H1 (cell line): ENCODE results near the gene MKI67. TPM values are rescaled to one million over a fixed set of nuclear protein-coding genes. Genes with fewer than 3 reads are reported as not detected.

ENCODE experiments used
- CTCF ChIP-seq, 3 experiments: IDR thresholded peaks; 1 replicate in 2 of 3; 2 replicates in 1 of 3; pipeline versions ENCODE4 v1.5.1 to v1.6.1; 2011; ENCODE audit warnings: low read length in 3 of 3, mild to moderate bottlenecking in 3 of 3, inconsistent platforms in 2 of 3, low read depth in 1 of 3, moderate library complexity in 1 of 3; ENCODE audit not compliant: insufficient read depth in 1 of 3; ENCODE audit errors: control extremely low read depth in 1 of 3
- polyA plus RNA-seq, 7 experiments: library from polyadenylated mRNA; depleted of rRNA in 3 of 7; stranded (reverse) in 5 of 7; unstranded in 2 of 7; fragments of >200 nt in 5 of 7; fragments of 200-250 nt in 2 of 7; gene quantifications; 1 replicate in 5 of 7; 2 replicates in 1 of 7; 4 replicates in 1 of 7; pipeline versions ENCODE4 v1.2.1 to v1.2.3, GENCODE V29; 2011 to 2013; ENCODE audit warnings: missing spikeins in 2 of 7, mixed read lengths in 2 of 7
- total RNA-seq: library from RNA; stranded (reverse); fragmentation: NEBNext Ultra II Directional; extraction: Animal tissue kit (Norgen Biotek cat#: 25700); gene quantifications from 2 replicates; pipeline ENCODE4 v1.2.1, GENCODE V29; 2021

MKI67 gene
- total and polyA plus RNA-seq, 2 of the 8 experiments (the other 6 are each of a cell fraction or from before 2014, with no cell fraction given), result 15.8 to 85.1 TPM

GRCh38 chr10:128077155-128077875 lies 48.9 kb downstream of the MKI67 start (continued):
- TF ChIP-seq CTCF (IDR thresholded peaks at IDR 0.05; ENCODE audit: control extremely low read depth in 1 of 3, insufficient read depth in 1 of 3, low read depth in 1 of 3, low read length in 3 of 3), result no peak
